HCT116 (cell line): ENCODE data around the gene TMCC3. TPM values are rescaled to one million over a fixed set of nuclear protein-coding genes. Genes with fewer than 3 reads are reported as not detected.

Experiments
- ATAC-seq: fragments of 200-7000 bp; cut with Tn5 transposase; 2 replicates; pipeline ENCODE4 v1.9.1; 2020; ENCODE audit warnings: mild to moderate bottlenecking, moderate library complexity
- BruUV-seq: library from RNA; stranded (reverse); fragments of 400-500 nt; replicated peaks from 2 replicates; lab custom pipeline; 2021; lab: Mats Ljungman, UMichigan
- CTCF ChIA-PET: fragments of 300-600 bp; sonication (Branson Sonifier 250); formaldehyde crosslinking; loops from one replicate; lab custom pipeline; 2021; ENCODE audit warnings: antibody characterized with exemption; lab: Charles Lee
- POLR2A ChIA-PET: fragments of 300-600, 350-600 bp; sonication (Branson Sonifier 250); formaldehyde crosslinking; loops from one replicate; lab custom pipeline; 2021; ENCODE audit warnings: antibody characterized with exemption; lab: Charles Lee
- RAD21 ChIA-PET, 2 experiments: fragments of 300-600 bp; sonication (Branson Sonifier 250); formaldehyde crosslinking; loops; one replicate each; lab custom pipeline; 2023; ENCODE audit warnings: low total read pairs in 2 of 2; ENCODE audit not compliant: uncharacterized antibody in 2 of 2, unreplicated experiment in 2 of 2, low non-redundant PET in 1 of 2; lab: Charles Lee
- DNase-seq: peaks from one replicate; pipeline ENCODE4 v3.0.0-alpha.2; 2010; ENCODE audit warnings: low read depth, low spot score
- H2AFZ ChIP-seq: fragments of 200-600 bp; shearing (Covaris generic), sonication (generic); 2 replicates; pipeline ENCODE4 v1.6.1; 2017; ENCODE audit warnings: low read depth, mixed run types, mixed read lengths, antibody characterized with exemption, low read length; ENCODE audit not compliant: poor library complexity, severe bottlenecking
- H3K27ac ChIP-seq: 2 replicates; pipeline ENCODE4 v1.5.1; 2012; ENCODE audit warnings: low read depth, low read length
- H3K27me3 ChIP-seq: fragments of 200-600 bp; sonication (generic); 2 replicates; pipeline ENCODE4 v1.6.1; 2016; ENCODE audit warnings: mixed run types, low read length, mixed read lengths; ENCODE audit not compliant: insufficient read depth
- H3K36me3 ChIP-seq, 2 experiments: fragments of 200-500 bp in 1 of 2; fragments of 200-600 bp in 1 of 2; sonication (Bioruptor generic) in 1 of 2; sonication (generic) in 1 of 2; 2 replicates each; pipeline versions ENCODE4 v1.5.1 to v1.6.1; 2014 to 2016; ENCODE audit warnings: low read length in 2 of 2, inconsistent platforms in 1 of 2, mixed read lengths in 1 of 2, mixed run types in 1 of 2; ENCODE audit not compliant: insufficient read depth in 2 of 2, control insufficient read depth in 1 of 2
- H3K4me1 ChIP-seq, 2 experiments: fragments of 200-600 bp in 1 of 2; sonication (generic) in 1 of 2; 2 replicates each; pipeline versions ENCODE4 v1.5.1 to v1.6.1; 2012 to 2017; ENCODE audit warnings: low read length in 2 of 2, inconsistent platforms in 1 of 2, mild to moderate bottlenecking in 1 of 2, mixed read lengths in 1 of 2, mixed run types in 1 of 2, moderate library complexity in 1 of 2; ENCODE audit not compliant: insufficient read depth in 2 of 2, control insufficient read depth in 1 of 2
- H3K4me2 ChIP-seq: fragments of 200-600 bp; sonication (generic); 2 replicates; pipeline ENCODE4 v1.6.1; 2017; ENCODE audit warnings: mixed run types, low read length, mixed read lengths
- H3K4me3 ChIP-seq, 2 experiments: fragments of 200-600 bp in 1 of 2; sonication (generic) in 1 of 2; replicated peaks in 1 of 2; 2 replicates each; pipeline ENCODE4 v1.5.1; 2011 to 2016; ENCODE audit warnings: low read length in 2 of 2, control low read depth in 1 of 2, low read depth in 1 of 2, mild to moderate bottlenecking in 1 of 2, mixed read lengths in 1 of 2, mixed run types in 1 of 2
- H3K79me2 ChIP-seq: fragments of 200-600 bp; sonication (generic); 2 replicates; pipeline ENCODE4 v1.6.1; 2017; ENCODE audit warnings: mild to moderate bottlenecking, mixed run types, low read length, moderate library complexity, mixed read lengths; ENCODE audit not compliant: insufficient read depth
- H3K9ac ChIP-seq: fragments of 200-600 bp; sonication (generic); 2 replicates; pipeline ENCODE4 v1.6.1; 2016; ENCODE audit warnings: low read length, mixed read lengths
- H3K9me2 ChIP-seq: fragments of 200-600 bp; sonication (generic), shearing (Covaris generic); 2 replicates; pipeline ENCODE4 v1.6.1; 2017; ENCODE audit warnings: mixed run types, mild to moderate bottlenecking, moderate library complexity; ENCODE audit not compliant: insufficient read depth
- H3K9me3 ChIP-seq, 2 experiments: fragments of 200-500 bp in 1 of 2; fragments of 200-600 bp in 1 of 2; sonication (Bioruptor generic) in 1 of 2; sonication (generic) in 1 of 2; 2 replicates each; pipeline ENCODE4 v1.6.1; 2014 to 2017; ENCODE audit warnings: low read length in 2 of 2, mixed read lengths in 2 of 2, inconsistent platforms in 1 of 2, low read depth in 1 of 2, mild to moderate bottlenecking in 1 of 2, mixed run types in 1 of 2, moderate library complexity in 1 of 2; ENCODE audit not compliant: control insufficient read depth in 1 of 2, insufficient read depth in 1 of 2
- H4K20me1 ChIP-seq: fragments of 200-600 bp; sonication (generic), shearing (Covaris generic); 2 replicates; pipeline ENCODE4 v1.6.1; 2017; ENCODE audit warnings: mixed run types, mild to moderate bottlenecking, moderate library complexity; ENCODE audit not compliant: insufficient read depth
- ATF3 ChIP-seq: IDR thresholded peaks from 2 replicates; pipeline ENCODE4 v1.6.1; 2012
- CEBPB ChIP-seq: IDR thresholded peaks from 2 replicates; pipeline ENCODE4 v1.6.1; 2012; ENCODE audit warnings: low read depth
- CTCF ChIP-seq, 3 experiments: fragments of 200-600 bp in 1 of 3; sonication (generic) in 1 of 3; IDR thresholded peaks in 2 of 3; conservative IDR thresholded peaks in 1 of 3; 2 replicates each; pipeline ENCODE4 v1.5.1; 2012 to 2017; ENCODE audit warnings: low read depth in 2 of 3, low read length in 2 of 3, antibody characterized with exemption in 1 of 3, borderline replicate concordance in 1 of 3, control low read depth in 1 of 3, mild to moderate bottlenecking in 1 of 3, mixed read lengths in 1 of 3, mixed run types in 1 of 3, moderate library complexity in 1 of 3; ENCODE audit not compliant: insufficient read depth in 1 of 3
- EGR1 ChIP-seq: IDR thresholded peaks from 2 replicates; pipeline ENCODE4 v1.6.1; 2012; ENCODE audit warnings: low read depth
- ELF1 ChIP-seq: IDR thresholded peaks from 2 replicates; pipeline ENCODE4 v1.6.1; 2012; ENCODE audit warnings: low read depth, borderline replicate concordance
- EZH2 ChIP-seq: fragments of 200-600 bp; sonication (generic); IDR thresholded peaks from 2 replicates; pipeline ENCODE4 v1.6.1; 2017; ENCODE audit warnings: antibody characterized with exemption, mixed run types
- FOSL1 ChIP-seq: IDR thresholded peaks from 2 replicates; pipeline ENCODE4 v1.6.1; 2012; ENCODE audit warnings: low read depth
- JUND ChIP-seq: IDR thresholded peaks from 2 replicates; pipeline ENCODE4 v1.6.1; 2012
- POLR2A ChIP-seq: IDR thresholded peaks from 2 replicates; pipeline ENCODE4 v1.7.0; 2011; ENCODE audit warnings: borderline replicate concordance; ENCODE audit not compliant: insufficient read depth, insufficient read length; ENCODE audit errors: extremely low read depth
- RAD21 ChIP-seq: IDR thresholded peaks from 2 replicates; pipeline ENCODE4 v1.6.1; 2012; ENCODE audit warnings: low read depth, mild to moderate bottlenecking
- REST ChIP-seq: IDR thresholded peaks from 2 replicates; pipeline ENCODE4 v1.6.1; 2012; ENCODE audit warnings: low read depth
- SIN3A ChIP-seq: IDR thresholded peaks from 2 replicates; pipeline ENCODE4 v1.6.1; 2012; ENCODE audit warnings: low read depth
- SRF ChIP-seq: IDR thresholded peaks from 2 replicates; pipeline ENCODE4 v1.6.1; 2012; ENCODE audit warnings: low read depth
- TCF7L2 ChIP-seq: IDR thresholded peaks from 2 replicates; pipeline ENCODE4 v1.7.0; 2011; ENCODE audit warnings: borderline replicate concordance, inconsistent platforms; ENCODE audit not compliant: insufficient read depth, insufficient read length; ENCODE audit errors: extremely low read depth
- YY1 ChIP-seq: IDR thresholded peaks from 2 replicates; pipeline ENCODE4 v1.6.1; 2011; ENCODE audit warnings: low read length, low read depth, moderate library complexity, mild to moderate bottlenecking; ENCODE audit not compliant: insufficient replicate concordance; ENCODE audit errors: extremely low read depth
- ZFX ChIP-seq: fragments of 450-650 bp; IDR thresholded peaks from 2 replicates; pipeline ENCODE4 v1.6.1; 2017
- intact Hi-C: fragments of 100-400 bp; cut with micrococcal nuclease; formaldehyde crosslinking; loops from 2 replicates; pipeline ENCODE4 v1.10.0; 2022
- total RNA-seq: library from RNA; stranded (reverse); gene quantifications from one replicate; pipeline ENCODE4 v1.2.1, GENCODE V29; 2021; ENCODE audit not compliant: unreplicated experiment

The TMCC3 gene
- total RNA-seq, 1 experiment from 2014 or later = 4.5 TPM

GRCh38 chr12:94531196-94531720 is 119.1 kb downstream of the TMCC3 start:
- intact Hi-C loops = loop anchor here (5.0 to 10.0 kb wide), 2 partner anchors 204 to 1026 kb away; no protein-coding TSS in a partner anchor
- ChIA-PET CTCF (interaction anchor here (1.8 kb wide), 1 partner anchor 396 kb away, joined by 5 read pairs; no protein-coding TSS in a partner anchor), POLR2A (no interaction called here), RAD21 (no interaction called here)
- Histone ChIP-seq H3K4me3 (no peak overlapping the region), H3K36me3 (no peaks in the 10 kb centered on the region), H3K79me2 (no peaks in the 10 kb centered on the region), H3K9me2 (no peaks in the 10 kb centered on the region), H3K9ac (no peak overlapping the region), H3K9me3 (no peaks in the 10 kb centered on the region), H3K27me3 (no peaks in the 10 kb centered on the region), H3K27ac (no peak overlapping the region), H2AFZ (no peak overlapping the region), H3K4me1 (peaks cover 0 to 3% of the 10 kb centered on the region in 2 experiments; a peak in 1 of 4 replicates), H3K4me2 (no peak overlapping the region), H4K20me1 (no peaks in the 10 kb centered on the region)
- DNase-seq (no peak), ATAC-seq (no peak)
- no TSS peak for BruUV-seq
- TF ChIP-seq TCF7L2 (no peak), SIN3A (no peak)

GRCh38 chr12:94525951-94526350 is 124.4 kb downstream of the TMCC3 start:
- ChIA-PET RAD21 (no interaction called here), POLR2A (no interaction called here), CTCF (interaction anchor here (1.2 kb wide), 1 partner anchor 9 kb away, joined by 3 read pairs; no protein-coding TSS in a partner anchor)
- H3K36me3 ChIP-seq = no peaks in the 10 kb centered on the region
- no peak for TF ChIP-seq EZH2
- no peak for TF ChIP-seq CTCF (IDR thresholded peaks at IDR 0.05 in 2 of 3, conservative IDR thresholded peaks at IDR 0.05 in 1 of 3; ENCODE audit: borderline replicate concordance in 1 of 3, insufficient read depth in 1 of 3, low read depth in 2 of 3, low read length in 2 of 3)
- no peak for TF ChIP-seq CEBPB
- no peak for TF ChIP-seq ELF1
- no peak for TF ChIP-seq ATF3
- no peak for TF ChIP-seq SRF
- TF ChIP-seq ZFX = no peak
- TF ChIP-seq POLR2A = no peak
- no peak for TF ChIP-seq JUND
- TF ChIP-seq RAD21 = no peak
- TF ChIP-seq REST = no peak
- TF ChIP-seq EGR1 = no peak
- no peak for TF ChIP-seq FOSL1
- TF ChIP-seq YY1 = no peak
- H4K20me1 ChIP-seq = no peaks in the 10 kb centered on the region
- H3K4me2 ChIP-seq = no peak overlapping the region
- no peaks in the 10 kb centered on the region for H3K27me3 ChIP-seq
- DNase-seq (no peak), ATAC-seq (no peak)
- no peak overlapping the region for H3K9ac ChIP-seq
- no peaks in the 10 kb centered on the region for H3K79me2 ChIP-seq
- no peak overlapping the region for H3K27ac ChIP-seq
- no peaks in the 10 kb centered on the region for H3K4me1 ChIP-seq
- no peak overlapping the region for H2AFZ ChIP-seq
- intact Hi-C loops = no loop called here
- no TSS peak for BruUV-seq
- no peaks in the 10 kb centered on the region for H3K9me3 ChIP-seq
- no peaks in the 10 kb centered on the region for H3K9me2 ChIP-seq
- no peak overlapping the region for H3K4me3 ChIP-seq
